A673 (cell line): ENCODE results near the gene SLC6A2. TPM values are rescaled to one million over a fixed set of nuclear protein-coding genes. Genes with fewer than 3 reads are reported as not detected.

Experiments
- BruUV-seq: library from RNA; stranded (reverse); fragments of 400-500 nt; replicated peaks from 2 replicates; lab custom pipeline; 2021; lab: Mats Ljungman, UMichigan
- CTCF ChIA-PET: fragments of 300-600 bp; sonication (Branson Sonifier 250); formaldehyde crosslinking; loops from one replicate; lab custom pipeline; 2022; ENCODE audit warnings: antibody characterized with exemption; lab: Charles Lee
- POLR2A ChIA-PET: fragments of 300-600 bp; sonication (Branson Sonifier 250); formaldehyde crosslinking; loops from one replicate; lab custom pipeline; 2022; ENCODE audit warnings: antibody characterized with exemption; ENCODE audit not compliant: low non-redundant PET; lab: Charles Lee
- DNase-seq: peaks from one replicate; pipeline ENCODE4 v3.0.0-alpha.2; 2015; ENCODE audit warnings: low spot score
- H3K27ac ChIP-seq: fragments of 200-600 bp; sonication (generic); 2 replicates; pipeline ENCODE4 v1.5.1; 2016; ENCODE audit warnings: mixed run types, low read depth, mild to moderate bottlenecking, mixed read lengths, antibody characterized with exemption, low read length; ENCODE audit not compliant: poor library complexity, severe bottlenecking
- H3K27me3 ChIP-seq: fragments of 200-600 bp; sonication (generic); replicated peaks from 2 replicates; pipeline ENCODE4 v1.6.1; 2017; ENCODE audit warnings: mixed run types, low read depth, mild to moderate bottlenecking, mixed read lengths, antibody characterized with exemption, low read length; ENCODE audit not compliant: insufficient read depth, poor library complexity
- H3K36me3 ChIP-seq: fragments of 200-600 bp; sonication (generic); 2 replicates; pipeline ENCODE4 v1.6.1; 2016; ENCODE audit warnings: mixed run types, mild to moderate bottlenecking, mixed read lengths, antibody characterized with exemption, low read length; ENCODE audit not compliant: insufficient read depth, poor library complexity, severe bottlenecking
- H3K4me1 ChIP-seq: fragments of 200-600 bp; sonication (generic); 2 replicates; pipeline ENCODE4 v1.6.1; 2017; ENCODE audit warnings: mixed run types, mild to moderate bottlenecking, mixed read lengths, antibody characterized with exemption, low read length; ENCODE audit not compliant: insufficient read depth, poor library complexity, severe bottlenecking
- H3K4me3 ChIP-seq: fragments of 200-600 bp; sonication (generic); 2 replicates; pipeline ENCODE4 v1.5.1; 2016; ENCODE audit warnings: low read depth, mixed run types, mild to moderate bottlenecking, mixed read lengths, low read length; ENCODE audit not compliant: poor library complexity, severe bottlenecking
- H3K9me3 ChIP-seq: fragments of 200-600 bp; sonication (generic); 2 replicates; pipeline ENCODE4 v1.6.1; 2016; ENCODE audit warnings: mixed run types, low read depth, mild to moderate bottlenecking, mixed read lengths, antibody characterized with exemption, low read length; ENCODE audit not compliant: poor library complexity, severe bottlenecking
- CTCF ChIP-seq: fragments of 300-800, 200-600 bp; sonication (generic); conservative IDR thresholded peaks from 2 replicates; pipeline ENCODE4 v1.5.1; 2017; ENCODE audit warnings: low read depth, mild to moderate bottlenecking, antibody characterized with exemption, low read length, moderate library complexity, mixed read lengths
- EZH2 ChIP-seq: fragments of 200-600 bp; sonication (generic); IDR thresholded peaks from 2 replicates; pipeline ENCODE4 v1.6.1; 2017; ENCODE audit warnings: borderline replicate concordance, low read depth, mild to moderate bottlenecking, mixed read lengths, antibody characterized with exemption, low read length; ENCODE audit not compliant: poor library complexity, severe bottlenecking
- intact Hi-C: fragments of 100-400 bp; cut with micrococcal nuclease; formaldehyde crosslinking; loops from one replicate; pipeline ENCODE4 v1.10.0; 2022; ENCODE audit not compliant: unreplicated experiment
- total RNA-seq: library from RNA; stranded (reverse); gene quantifications from 2 replicates; pipeline ENCODE4 v1.2.3, GENCODE V29; 2021

The SLC6A2 gene
- total RNA-seq, 1 experiment from 2014 or later, result not detected

- Histone ChIP-seq H3K4me1 (no peaks in the 10 kb centered on the region), H3K27ac (no peak overlapping the region), H3K4me3 (no peak overlapping the region), H3K9me3 (no peaks in the 10 kb centered on the region), H3K27me3 (peaks cover 96% of the 10 kb centered on the region), H3K36me3 (no peaks in the 10 kb centered on the region)
- ChIA-PET CTCF (no interaction called here), POLR2A (no interaction called here)
- no TSS peak for BruUV-seq
- intact Hi-C loops, result no loop called here
- no peak for DNase-seq
- no peak for TF ChIP-seq EZH2
- TF ChIP-seq CTCF, result no peak
Measured at GRCh38 chr16:55653106-55653505, 2.7 kb upstream of the SLC6A2 start.

DNA sequence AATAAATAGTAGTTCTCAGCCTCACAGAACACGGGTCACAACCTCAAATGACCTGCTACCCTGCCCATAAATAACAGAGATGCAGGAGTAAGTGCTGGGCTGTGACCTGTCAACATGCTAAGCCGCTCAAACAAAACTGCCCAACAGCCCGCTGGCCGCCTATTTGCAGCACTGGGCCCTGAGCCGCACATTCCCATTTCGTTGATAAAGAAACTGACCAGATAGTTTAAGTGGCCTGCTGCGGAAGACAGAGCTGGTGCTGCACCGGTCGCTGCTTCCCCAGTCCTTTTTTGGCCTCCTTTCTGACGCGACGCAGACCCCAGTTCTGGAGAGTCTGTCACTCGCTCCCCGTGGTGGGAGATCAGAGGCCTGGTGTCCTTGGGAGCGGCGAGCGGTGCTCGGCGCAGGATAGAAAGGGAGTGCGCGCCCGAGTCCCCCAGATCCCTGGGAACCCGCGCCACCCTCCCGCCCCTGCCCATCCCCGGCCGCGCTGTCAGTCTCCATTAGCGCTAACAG, 349 bp upstream of the SLC6A2 start:
- POLR2A ChIA-PET, result no interaction called here
- Histone ChIP-seq H3K4me3 (no peak overlapping the region), H3K27me3 (peaks cover 89% of the 10 kb centered on the region), H3K9me3 (no peaks in the 10 kb centered on the region), H3K36me3 (no peaks in the 10 kb centered on the region), H3K4me1 (no peaks in the 10 kb centered on the region), H3K27ac (no peak overlapping the region)
- TF ChIP-seq EZH2, result peak; percentile 60
- TF ChIP-seq CTCF, result no peak
- no peak for DNase-seq
- CTCF ChIA-PET, result no interaction called here
- intact Hi-C loops, result no loop called here
- no TSS peak for BruUV-seq

DNA sequence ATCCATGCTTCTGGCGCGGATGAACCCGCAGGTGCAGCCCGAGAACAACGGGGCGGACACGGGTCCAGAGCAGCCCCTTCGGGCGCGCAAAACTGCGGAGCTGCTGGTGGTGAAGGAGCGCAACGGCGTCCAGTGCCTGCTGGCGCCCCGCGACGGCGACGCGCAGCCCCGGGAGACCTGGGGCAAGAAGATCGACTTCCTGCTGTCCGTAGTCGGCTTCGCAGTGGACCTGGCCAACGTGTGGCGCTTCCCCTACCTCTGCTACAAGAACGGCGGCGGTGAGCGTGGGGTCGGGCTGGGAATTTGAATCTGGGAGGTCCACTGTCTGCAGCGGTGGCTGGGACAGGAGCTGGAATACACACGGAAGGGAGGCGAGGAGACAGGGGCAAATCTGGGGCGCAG, 904 bp downstream of the SLC6A2 start:
- CTCF ChIA-PET, result no interaction called here
- no peak overlapping the region for H3K4me3 ChIP-seq
- TF ChIP-seq EZH2 (peak; percentile 49), CTCF (no peak)

More for the DNA sequence above, 904 bp downstream of the SLC6A2 start:
- H3K36me3 ChIP-seq, result no peaks in the 10 kb centered on the region
- H3K27me3 ChIP-seq, result peaks cover 77% of the 10 kb centered on the region
- POLR2A ChIA-PET, result no interaction called here
- BruUV-seq, result no TSS peak
- DNase-seq, result no peak
- H3K9me3 ChIP-seq, result no peaks in the 10 kb centered on the region
- intact Hi-C loops, result no loop called here
- no peaks in the 10 kb centered on the region for H3K4me1 ChIP-seq
- H3K27ac ChIP-seq, result no peak overlapping the region
